MCF 10A (cell line): ENCODE measurements around the gene IKZF3. TPM values are rescaled to one million over a fixed set of nuclear protein-coding genes. Genes with fewer than 3 reads are reported as not detected.

Experiments used
- BruUV-seq: library from RNA; stranded (reverse); fragments of 400-500 nt; replicated peaks from 2 replicates; lab custom pipeline; 2021; lab: Mats Ljungman, UMichigan
- CTCF ChIA-PET: fragments of 300-600 bp; sonication (Branson Sonifier 250); formaldehyde crosslinking; extraction: SDS; loops from one replicate; lab custom pipeline; 2021; ENCODE audit warnings: antibody characterized with exemption, inconsistent platforms; lab: Yijun Ruan, JAX
- POLR2A ChIA-PET: fragments of 300-600, 350-650 bp; sonication (Branson Sonifier 250); formaldehyde crosslinking; extraction: SDS; loops from one replicate; lab custom pipeline; 2020; ENCODE audit warnings: antibody characterized with exemption, inconsistent platforms; lab: Yijun Ruan, JAX
- DNase-seq: peaks from one replicate; pipeline ENCODE4 v3.0.0-alpha.2; 2018; ENCODE audit not compliant: unreplicated experiment
- H3K27ac Mint-ChIP-seq: one replicate; pipeline ENCODE4 v1.8.0; 2022; ENCODE audit warnings: mild to moderate bottlenecking, low read depth, mixed read lengths; ENCODE audit not compliant: unreplicated experiment
- H3K27me3 Mint-ChIP-seq: one replicate; pipeline ENCODE4 v1.8.0; 2022; ENCODE audit warnings: mixed read lengths; ENCODE audit not compliant: insufficient read depth, unreplicated experiment
- H3K36me3 Mint-ChIP-seq: one replicate; pipeline ENCODE4 v1.8.0; 2022; ENCODE audit warnings: mild to moderate bottlenecking, moderate library complexity, mixed read lengths; ENCODE audit not compliant: insufficient read depth, unreplicated experiment
- H3K4me1 Mint-ChIP-seq: one replicate; pipeline ENCODE4 v1.8.0; 2022; ENCODE audit warnings: mixed read lengths; ENCODE audit not compliant: insufficient read depth, unreplicated experiment
- H3K4me3 Mint-ChIP-seq: one replicate; pipeline ENCODE4 v1.8.0; 2022; ENCODE audit warnings: mild to moderate bottlenecking, moderate library complexity, mixed read lengths; ENCODE audit not compliant: unreplicated experiment
- H3K9me3 Mint-ChIP-seq: one replicate; pipeline ENCODE4 v1.8.0; 2022; ENCODE audit warnings: mixed read lengths; ENCODE audit not compliant: unreplicated experiment
- CTCF ChIP-seq: fragments of 200-600 bp; IDR thresholded peaks from one replicate; pipeline ENCODE4 v1.8.0; 2022; ENCODE audit warnings: antibody characterized with exemption, mild to moderate bottlenecking; ENCODE audit not compliant: unreplicated experiment
- intact Hi-C: fragments of 100-400 bp; cut with micrococcal nuclease; formaldehyde crosslinking; loops from 2 replicates; pipeline ENCODE4 v1.14.1; 2022
- total RNA-seq: library from RNA; stranded (reverse); gene quantifications from 2 replicates; pipeline ENCODE4 v1.2.3, GENCODE V29; 2022

IKZF3 gene
- total RNA-seq, 1 experiment from 2014 or later, result not detected

GRCh38 chr17:39755554-39756379 is 108.3 kb downstream of the IKZF3 start:
- H3K9me3 Mint-ChIP-seq, result no peaks in the 10 kb centered on the region
- ChIA-PET POLR2A (interaction anchor here (1.0 to 5.5 kb wide), 4 partner anchors 14 to 130 kb away, joined by 3 to 36 read pairs (median 7); partner anchors contain the start of genes GRB7 and PGAP3), CTCF (interaction anchor here (0.6 to 5.1 kb wide), 7 partner anchors 8 to 271 kb away, joined by 3 to 50 read pairs (median 4); no protein-coding TSS in a partner anchor)
- intact Hi-C loops, result no loop called here
- no TSS peak for BruUV-seq
- H3K4me1 Mint-ChIP-seq, result no peaks in the 10 kb centered on the region
- DNase-seq, result no peak
- peaks cover 55% of the 10 kb centered on the region for H3K27me3 Mint-ChIP-seq
- peak overlapping the region; percentile 16 for H3K27ac Mint-ChIP-seq
- H3K36me3 Mint-ChIP-seq, result no peaks in the 10 kb centered on the region
- TF ChIP-seq CTCF, result no peak
- H3K4me3 Mint-ChIP-seq, result peak overlapping the region; percentile 30

- intact Hi-C loops, result loop anchor here (1.0 to 5.0 kb wide), 3 partner anchors 118 to 225 kb away; partner anchors contain the start of genes PSMD3 and STARD3
- ChIA-PET POLR2A (interaction anchor here (0.7 to 5.5 kb wide), 7 partner anchors 15 to 228 kb away, joined by 3 to 36 read pairs (median 6); partner anchors contain the start of genes GRB7 and PGAP3), CTCF (interaction anchor here (0.6 to 5.1 kb wide), 7 partner anchors 9 to 133 kb away, joined by 3 to 50 read pairs (median 4); no protein-coding TSS in a partner anchor)
- H3K36me3 Mint-ChIP-seq, result no peaks in the 10 kb centered on the region
- peak overlapping the region; percentile 16 for H3K27ac Mint-ChIP-seq
- no peaks in the 10 kb centered on the region for H3K9me3 Mint-ChIP-seq
- no peak for DNase-seq
- peak overlapping the region; percentile 70 for H3K4me3 Mint-ChIP-seq
- no peaks in the 10 kb centered on the region for H3K4me1 Mint-ChIP-seq
- peaks cover 52% of the 10 kb centered on the region for H3K27me3 Mint-ChIP-seq
- TF ChIP-seq CTCF, result no peak
- BruUV-seq, result no TSS peak
Measured at GRCh38 chr17:39754958-39755553, 109.1 kb downstream of the IKZF3 start.

DNA sequence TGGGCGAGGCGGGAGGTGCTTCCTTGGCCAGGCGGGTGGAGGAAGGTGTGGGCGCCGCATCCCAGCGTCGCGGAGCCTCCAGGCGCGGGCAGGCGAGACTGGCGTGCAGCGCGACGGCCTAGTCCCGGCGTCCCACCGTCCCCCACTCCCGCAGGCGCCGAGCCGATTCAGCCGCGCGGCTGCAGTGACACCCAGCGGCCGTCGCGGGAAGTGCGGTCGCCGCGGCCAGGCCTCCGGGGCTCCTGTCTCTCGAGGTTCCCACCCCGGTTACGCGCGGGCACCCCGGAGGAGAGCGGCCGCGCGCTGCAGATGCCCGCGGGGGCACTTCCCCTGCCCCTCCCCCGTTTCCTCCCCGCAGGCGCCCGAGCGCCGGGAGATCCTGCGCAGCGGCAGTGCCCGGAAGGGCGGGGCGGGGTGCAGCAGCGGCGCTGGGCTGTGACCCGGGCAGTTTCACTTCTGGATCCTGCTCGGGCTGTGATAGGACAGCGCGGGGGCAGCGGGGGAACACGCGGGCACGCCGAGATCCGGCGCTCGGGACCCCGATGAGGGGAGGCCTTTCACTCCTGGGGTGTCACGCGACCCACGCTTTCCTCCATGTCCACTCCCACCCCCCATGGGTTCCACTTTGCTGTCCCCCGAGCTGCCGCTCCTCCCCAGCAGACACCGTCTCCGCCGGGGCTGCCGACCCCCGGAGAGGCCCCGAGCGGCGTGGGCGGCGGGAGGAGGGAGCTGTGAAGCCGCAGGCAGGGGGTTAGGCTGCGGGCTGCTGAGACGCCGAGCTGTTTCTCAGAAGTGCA is 109.8 kb downstream of the IKZF3 start:
- H3K4me3 Mint-ChIP-seq, result peak overlapping the region; percentile 70
- CTCF ChIA-PET, result interaction anchor here (0.6 to 5.1 kb wide), 18 partner anchors 9 to 224 kb away, joined by 3 to 50 read pairs (median 4); partner anchors contain the start of genes ERBB2 and MIEN1
- H3K9me3 Mint-ChIP-seq, result no peaks in the 10 kb centered on the region
- peak; percentile 99 for TF ChIP-seq CTCF
- no peak overlapping the region for H3K27ac Mint-ChIP-seq
- H3K4me1 Mint-ChIP-seq, result no peaks in the 10 kb centered on the region
- intact Hi-C loops, result loop anchor here (1.0 to 5.0 kb wide), 3 partner anchors 117 to 226 kb away; partner anchors contain the start of genes PSMD3 and STARD3
- DNase-seq, result peak; percentile 80
- POLR2A ChIA-PET, result interaction anchor here (0.7 to 5.5 kb wide), 12 partner anchors 15 to 229 kb away, joined by 3 to 36 read pairs (median 6); partner anchors contain the start of genes ERBB2, GRB7 and PGAP3
- no peaks in the 10 kb centered on the region for H3K36me3 Mint-ChIP-seq
- H3K27me3 Mint-ChIP-seq, result peaks cover 45% of the 10 kb centered on the region
- BruUV-seq, result no TSS peak
